22Rv1 (cell line): ENCODE measurements around the gene CHD2.

Source experiments
- CTCF ChIP-seq: fragments of 450-650 bp; IDR thresholded peaks from 2 replicates; pipeline ENCODE4 v1.5.1; 2017; ENCODE audit warnings: mild to moderate bottlenecking
- ZFX ChIP-seq: fragments of 450-650 bp; IDR thresholded peaks from 2 replicates; pipeline ENCODE4 v1.6.1; 2017; ENCODE audit warnings: antibody characterized with exemption, borderline replicate concordance

GRCh38 chr15:92902737-92903593, 2.8 kb downstream of the CHD2 start:
- no peak for TF ChIP-seq CTCF
- TF ChIP-seq ZFX: no peak
